IPS-11a (cell line): ENCODE results near the gene LCOR.
"Not testable (repeated sequence)": the region's sequence is repeated elsewhere in the genome, so short reads cannot be mapped to it uniquely, and the experiment has no call there.

Experiments
- H3K4me3 ChIP-seq: one replicate; pipeline ENCODE4 v1.5.1; 2013; ENCODE audit warnings: low read depth, low read length, control low read depth

The LCOR gene

DNA sequence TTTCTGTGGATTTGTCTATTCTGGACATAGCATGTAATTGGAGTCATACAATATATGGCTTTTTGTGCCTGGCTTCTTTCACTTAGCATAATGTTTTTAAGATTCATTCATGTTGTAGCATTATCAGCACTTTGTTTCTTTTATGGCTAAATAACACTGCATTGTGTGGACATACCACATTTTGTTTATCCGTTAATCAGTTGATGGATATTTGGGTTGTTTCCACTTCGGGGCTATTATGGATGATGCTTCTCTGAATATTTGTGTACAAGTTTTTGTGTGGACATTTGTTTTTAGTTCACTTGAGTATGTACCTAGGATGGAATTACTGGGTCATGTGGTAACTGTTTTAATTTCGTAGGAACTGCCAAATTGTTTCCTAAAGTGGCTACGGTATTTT, 6.4 kb downstream of the LCOR start:
- no peak overlapping the region for H3K4me3 ChIP-seq

DNA sequence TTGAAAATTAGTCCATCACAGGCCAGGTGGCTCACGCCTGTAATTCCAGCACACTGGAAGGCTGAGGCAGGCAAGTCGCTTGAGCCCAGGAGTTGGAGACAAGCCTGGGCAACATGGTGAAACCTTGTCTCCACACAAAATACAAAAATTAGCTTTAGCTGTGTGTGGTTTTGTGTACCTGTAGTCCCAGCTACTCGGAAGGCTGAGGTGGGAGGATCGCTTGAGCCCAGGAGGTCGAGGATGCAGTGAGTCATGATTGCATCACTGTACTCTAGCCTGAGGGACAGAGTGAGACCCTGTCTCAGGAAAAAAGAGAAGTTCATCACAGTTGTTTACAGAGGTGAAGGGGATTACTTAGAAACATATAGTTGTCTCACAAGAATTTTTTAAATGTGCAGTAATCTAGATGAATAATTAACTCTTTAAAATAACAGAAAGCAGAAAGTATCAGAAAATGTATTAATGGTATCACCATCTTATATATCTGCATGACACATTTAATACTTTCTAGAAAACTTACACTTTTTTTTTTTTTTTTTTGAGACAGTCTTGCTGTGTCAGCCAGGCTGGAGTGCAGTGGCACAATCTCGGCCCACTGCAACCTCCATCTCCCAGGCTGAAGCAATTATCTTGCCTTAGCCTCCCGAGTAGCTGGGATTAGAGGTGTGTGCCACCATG, 8.9 kb downstream of the LCOR start:
- H3K4me3 ChIP-seq, result no peak overlapping the region

DNA sequence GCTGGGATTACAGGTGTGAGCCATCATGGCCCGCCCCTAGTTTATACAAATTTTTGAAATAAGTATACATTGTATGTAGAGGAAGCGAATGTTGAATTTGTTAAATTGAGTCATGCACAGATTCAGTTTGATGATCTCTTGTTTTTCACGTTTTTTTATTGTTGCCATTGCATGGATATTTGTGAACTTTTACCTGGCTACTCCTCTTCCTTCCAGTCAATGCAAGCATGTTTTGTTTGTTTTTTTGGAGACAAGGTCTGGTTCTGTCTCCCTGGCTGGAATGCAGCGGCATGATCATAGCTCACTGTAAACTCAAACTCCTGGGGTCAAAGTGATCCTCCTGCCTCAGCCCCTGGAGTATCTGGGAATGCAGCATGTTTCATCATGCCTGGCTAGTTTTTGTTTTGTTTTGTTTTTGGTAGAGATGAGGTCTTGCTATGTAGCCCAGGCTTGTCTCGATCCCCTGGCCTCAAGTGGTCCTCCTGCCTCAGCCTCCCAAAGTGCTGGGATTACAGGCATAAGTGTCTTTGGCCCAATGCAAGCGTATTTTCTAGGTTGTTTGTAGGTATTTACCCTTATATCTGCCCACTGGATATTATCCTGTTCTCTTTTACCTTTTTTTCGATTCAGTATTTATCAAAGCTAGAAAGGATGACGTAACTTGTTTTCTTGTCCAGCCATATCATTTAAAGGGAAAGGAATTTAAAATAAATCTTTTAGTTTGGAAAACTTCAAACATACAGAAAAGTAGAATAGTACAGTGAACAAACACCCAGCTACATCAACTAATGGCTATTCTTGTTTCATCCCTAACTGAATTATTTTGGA, 11.0 kb downstream of the LCOR start:
- H3K4me3 ChIP-seq, result no peak overlapping the region

DNA sequence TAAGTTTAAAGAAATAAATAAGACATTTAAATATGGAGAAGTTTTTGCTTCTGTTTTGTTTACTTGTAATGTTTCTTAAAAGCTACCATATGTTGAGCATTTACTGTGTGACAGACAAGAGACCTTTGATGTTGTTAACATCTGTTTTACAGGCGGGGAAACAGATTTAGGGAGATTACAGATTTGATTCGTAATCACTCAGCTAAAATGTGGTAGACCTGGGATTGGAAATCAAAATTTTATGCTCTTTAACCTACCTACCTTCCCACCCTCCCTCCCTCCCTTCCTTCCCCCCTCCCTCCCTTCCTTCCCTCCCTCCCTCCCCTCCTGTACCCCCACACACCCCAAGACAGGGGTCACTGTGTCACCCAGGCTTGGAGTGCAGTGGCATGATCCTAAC, 11.7 kb downstream of the LCOR start:
- H3K4me3 ChIP-seq, result no peak overlapping the region

DNA sequence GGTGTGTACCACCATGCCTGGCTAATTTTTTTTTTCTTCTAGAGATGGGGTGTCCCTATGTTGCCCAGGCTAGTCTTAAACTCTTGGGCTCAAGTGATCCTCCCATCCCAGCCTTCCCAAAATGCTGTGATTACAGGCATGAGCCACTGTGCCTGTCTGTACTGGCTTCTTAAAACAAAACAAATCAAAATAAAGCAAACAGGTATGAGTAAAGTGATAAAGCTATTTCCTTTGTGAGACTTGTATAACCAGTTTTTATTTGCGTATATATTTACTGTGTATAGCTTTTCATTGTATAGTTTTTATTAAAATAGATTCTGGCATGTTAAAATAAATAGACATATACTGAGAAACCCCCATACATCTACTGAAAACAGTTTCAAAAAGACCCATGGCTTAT, 14.3 kb downstream of the LCOR start:
- no peak overlapping the region for H3K4me3 ChIP-seq

DNA sequence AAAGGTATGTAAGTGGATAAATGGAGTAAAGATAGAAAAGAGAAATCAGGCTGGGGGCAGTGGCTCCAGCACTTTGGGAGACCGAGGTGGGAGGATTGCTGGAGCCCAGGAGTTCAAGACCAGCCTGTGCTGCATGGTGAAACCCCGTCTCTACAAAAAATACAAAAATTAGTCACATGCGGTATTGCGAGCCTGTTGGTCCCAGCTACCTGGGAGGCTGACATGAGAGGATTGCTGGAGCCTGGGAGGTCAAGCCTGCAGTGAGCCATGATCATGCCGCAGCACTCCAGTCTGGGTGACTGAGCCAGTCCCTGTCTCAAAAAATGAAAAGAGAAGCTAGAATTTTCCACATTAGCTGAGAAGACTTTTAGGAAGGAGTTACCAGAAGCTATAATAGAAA, 14.8 kb downstream of the LCOR start:
- H3K4me3 ChIP-seq, result no peak overlapping the region

DNA sequence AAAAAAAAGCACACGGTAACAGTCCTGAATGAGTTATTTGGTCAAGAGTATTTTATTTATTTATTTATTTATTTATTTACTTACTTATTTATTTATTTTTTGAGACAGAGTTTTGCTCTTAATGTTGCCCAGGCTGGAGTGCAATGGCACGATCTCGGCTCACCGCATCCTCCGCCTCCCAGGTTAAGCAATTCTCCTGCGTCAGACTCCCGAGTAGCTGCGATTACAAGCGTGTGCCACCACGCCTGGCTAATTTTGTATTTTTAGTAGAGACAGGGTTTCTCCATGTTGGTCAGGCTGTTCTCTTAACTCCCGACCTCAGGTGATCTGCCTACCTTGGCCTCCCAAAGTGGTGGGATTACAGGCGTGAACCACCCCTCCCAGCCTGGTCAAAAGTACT, 15.3 kb downstream of the LCOR start:
- not testable (repeated sequence) for H3K4me3 ChIP-seq

DNA sequence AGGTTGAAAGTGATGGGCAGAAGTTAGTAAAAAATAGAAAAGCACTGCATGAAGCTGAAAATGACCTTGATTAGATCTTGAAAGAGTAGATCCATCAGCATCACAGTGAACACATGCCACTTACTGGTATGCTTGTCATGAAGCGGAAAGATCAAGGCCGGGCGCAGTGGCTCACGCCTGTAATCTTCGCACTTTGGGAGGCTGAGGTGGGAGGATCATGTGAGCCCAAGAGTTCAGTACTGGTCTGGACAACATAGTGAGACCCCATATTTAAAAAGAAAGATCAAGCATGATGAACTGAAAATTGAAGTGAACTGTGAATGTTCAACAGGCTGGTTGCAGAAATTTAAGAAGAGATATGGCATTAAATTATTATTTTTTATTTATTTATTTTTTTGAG, 18.0 kb downstream of the LCOR start:
- no peak overlapping the region for H3K4me3 ChIP-seq

DNA sequence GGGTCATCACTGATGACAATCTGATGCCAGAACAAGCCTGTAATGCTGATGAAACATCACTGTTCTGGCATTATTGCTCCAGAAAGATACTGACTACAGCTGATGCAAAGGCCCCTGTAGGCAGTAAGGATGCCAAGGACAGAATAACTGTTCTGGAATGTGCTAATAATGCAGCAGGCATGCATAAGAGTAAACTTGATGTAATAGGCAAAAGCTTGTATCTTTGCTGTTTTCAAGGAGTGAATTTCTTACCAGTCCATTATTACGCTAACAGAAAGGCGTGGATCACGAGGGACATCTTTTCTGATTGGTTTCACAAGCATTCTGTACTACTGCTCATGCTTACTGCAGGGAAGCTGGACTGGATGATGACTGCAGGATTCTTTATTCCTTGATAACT, 18.7 kb downstream of the LCOR start:
- H3K4me3 ChIP-seq, result no peak overlapping the region

DNA sequence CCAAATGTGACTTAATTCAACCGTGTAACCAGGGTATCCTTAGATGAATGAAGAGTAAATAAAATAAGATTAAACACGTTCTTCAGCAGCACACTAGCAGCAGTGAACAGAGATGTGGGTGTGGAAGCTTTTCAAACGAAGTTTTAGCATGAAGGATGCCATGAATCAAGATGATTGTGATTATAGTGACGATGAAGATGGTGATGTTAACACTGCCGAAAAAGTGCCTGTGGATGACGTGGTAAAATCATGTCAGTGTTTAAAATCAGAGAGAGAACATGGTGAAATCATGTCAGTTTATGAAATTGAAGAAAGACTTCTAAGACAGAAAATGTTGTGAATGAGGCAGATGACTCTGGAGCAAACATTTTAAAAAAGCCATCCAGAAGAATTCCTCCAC, 19.2 kb downstream of the LCOR start:
- no peak overlapping the region for H3K4me3 ChIP-seq

DNA sequence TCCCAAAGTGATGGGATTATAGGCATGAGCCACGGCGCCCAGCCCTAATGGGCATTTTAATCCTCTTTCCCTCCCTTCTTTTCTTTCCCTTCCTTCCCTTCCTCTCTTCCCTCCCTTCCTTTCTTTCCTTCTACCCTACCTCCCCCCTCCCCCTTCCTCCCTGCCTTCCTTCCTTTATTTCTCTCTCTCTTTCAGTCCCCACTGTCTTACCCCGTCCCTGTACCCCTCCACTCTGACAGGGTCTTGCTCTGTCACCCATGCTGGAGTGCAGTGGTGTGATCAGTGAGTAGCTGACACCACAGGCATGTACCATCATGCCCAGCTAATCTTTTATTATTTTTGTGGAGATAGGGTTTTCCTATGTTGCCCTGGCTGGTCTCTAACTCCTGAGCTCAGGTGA, 24.2 kb downstream of the LCOR start:
- no peak overlapping the region for H3K4me3 ChIP-seq

DNA sequence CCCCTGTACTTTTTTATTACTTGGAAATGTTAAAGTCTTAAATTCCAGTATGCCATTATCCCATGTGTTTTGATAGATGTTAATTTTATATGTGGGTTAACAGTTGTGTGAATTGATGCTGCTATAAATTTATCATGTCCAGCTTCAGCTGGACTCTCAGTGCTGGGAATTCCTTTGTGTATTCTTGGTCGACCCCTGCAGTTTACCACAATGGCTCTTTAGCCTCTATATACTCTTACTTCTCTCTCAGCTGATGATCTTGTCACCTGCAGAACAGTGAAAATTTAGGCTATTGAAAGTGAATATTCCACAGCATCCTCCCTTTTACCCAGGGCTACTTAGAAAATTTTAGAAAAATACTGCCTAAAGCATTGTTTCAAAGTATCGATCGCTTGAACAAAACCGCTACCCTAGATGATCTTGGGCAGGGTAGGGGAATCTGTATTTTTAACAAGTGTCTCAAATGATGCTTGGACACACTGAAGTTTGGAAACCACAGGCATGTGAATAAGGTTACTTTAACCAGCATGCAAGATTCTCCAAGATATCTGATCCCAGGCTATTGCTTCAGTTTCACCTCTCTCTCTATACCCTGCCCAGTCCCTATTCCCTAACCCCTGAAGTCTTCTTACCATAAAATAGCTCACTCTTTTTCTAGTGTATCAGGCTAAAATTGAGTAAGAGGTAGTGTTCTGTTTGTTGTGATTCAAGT, 25.4 kb downstream of the LCOR start:
- H3K4me3 ChIP-seq, result no peak overlapping the region

DNA sequence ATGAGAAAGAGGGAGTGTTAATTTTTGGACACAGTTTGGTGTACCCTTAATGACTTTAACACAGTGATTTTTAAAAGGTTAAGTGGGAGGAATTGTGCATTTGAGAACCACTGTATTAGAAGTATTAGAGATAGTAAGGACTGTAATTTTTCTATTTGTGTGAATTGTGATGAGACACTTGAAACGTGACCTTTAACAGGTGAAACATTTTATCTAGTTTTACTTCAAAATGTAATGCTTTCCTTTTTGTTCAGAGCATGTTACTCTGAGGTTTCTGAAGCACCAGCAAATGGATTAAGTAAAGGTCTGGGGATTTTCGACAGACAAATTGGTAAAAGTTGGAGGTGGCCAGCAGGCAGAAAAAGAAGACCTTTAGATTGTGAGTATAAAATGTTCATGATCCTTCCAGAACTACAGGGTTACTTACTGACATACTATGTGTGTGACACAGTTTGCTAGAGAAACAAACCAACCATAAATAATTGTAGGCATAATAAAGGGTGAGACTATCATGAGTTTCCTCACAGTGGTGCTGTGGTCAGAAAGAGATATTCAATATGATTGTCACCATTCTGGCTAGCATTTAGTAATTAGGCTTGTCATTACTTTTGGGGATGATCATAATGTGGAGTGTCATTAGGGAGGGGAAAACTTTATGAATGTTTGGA, 26.1 kb downstream of the LCOR start:
- no peak overlapping the region for H3K4me3 ChIP-seq

DNA sequence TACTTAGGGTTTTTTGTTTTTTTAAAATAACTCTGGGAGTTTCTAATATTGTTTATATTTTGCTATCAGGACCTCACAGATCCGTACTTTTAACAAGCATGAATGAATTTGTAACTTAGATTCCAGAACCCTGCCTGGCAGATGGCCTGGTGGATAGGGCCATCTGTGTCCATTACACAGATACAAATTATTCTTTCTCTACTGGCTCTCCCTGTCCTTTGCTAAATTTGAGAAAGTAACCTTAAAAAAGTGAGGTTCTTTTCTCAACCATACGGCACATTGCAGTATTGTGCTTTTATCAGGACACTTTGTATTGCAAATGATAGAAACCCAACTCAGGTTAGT, 26.6 kb downstream of the LCOR start:
- no peak overlapping the region for H3K4me3 ChIP-seq

DNA sequence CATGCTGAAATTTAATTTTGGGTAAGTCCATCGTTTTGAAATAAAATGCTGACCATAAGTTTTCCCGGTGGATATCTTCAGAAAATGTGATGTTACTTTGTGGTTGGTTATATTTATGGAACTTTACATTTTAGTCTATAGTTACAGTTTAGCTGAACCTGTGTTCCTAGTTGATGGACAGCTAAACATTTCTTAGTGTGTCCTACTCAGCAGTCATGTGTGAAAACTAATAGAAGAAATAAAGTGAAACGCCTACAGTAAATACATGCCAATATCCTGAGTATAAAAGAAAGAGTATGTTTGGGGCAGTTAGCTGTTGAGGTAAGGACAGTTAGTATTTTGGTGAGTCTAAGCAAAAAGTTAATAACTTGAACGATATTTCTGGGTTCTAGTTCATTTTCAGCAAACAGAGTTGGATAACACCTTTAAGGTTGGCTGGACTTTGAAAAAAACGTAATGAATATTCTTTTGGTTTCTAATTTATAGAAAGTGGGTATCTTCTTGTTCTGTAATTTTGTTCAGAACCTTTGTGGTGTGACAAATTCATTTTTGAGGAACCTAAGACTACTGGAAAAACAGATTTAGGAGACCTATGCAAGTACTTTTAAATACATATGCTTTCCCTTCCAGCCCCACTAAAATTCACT, 28.7 kb downstream of the LCOR start:
- no peak overlapping the region for H3K4me3 ChIP-seq

DNA sequence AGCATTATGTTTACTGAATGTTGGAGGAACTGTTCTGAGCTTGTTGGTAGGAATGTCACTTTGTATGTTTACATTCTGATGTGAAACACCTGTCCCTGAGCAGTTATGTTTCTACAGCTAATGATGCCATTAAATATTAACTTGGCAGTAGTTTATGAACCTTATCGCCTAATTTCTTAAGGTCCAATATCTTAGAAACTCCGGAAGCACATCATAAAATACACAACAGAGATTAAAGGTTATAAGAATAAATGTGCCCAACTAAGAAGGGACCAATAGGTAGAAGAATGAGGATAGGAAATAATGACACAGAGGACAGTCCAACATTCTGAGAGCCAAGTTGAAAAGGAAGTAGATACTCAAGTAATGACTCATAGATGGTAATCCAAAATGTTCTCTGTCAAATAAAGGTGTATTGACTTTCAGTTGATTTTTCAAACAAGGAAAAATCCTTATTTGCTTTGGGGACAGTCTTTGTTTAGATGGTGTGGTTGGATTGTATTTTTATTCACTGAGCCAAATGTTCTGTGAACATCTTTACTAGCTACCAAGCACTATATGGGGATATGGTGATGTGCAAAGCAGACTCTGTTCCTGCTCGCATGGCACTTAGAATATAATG, 31.9 kb downstream of the LCOR start:
- H3K4me3 ChIP-seq, result no peak overlapping the region

DNA sequence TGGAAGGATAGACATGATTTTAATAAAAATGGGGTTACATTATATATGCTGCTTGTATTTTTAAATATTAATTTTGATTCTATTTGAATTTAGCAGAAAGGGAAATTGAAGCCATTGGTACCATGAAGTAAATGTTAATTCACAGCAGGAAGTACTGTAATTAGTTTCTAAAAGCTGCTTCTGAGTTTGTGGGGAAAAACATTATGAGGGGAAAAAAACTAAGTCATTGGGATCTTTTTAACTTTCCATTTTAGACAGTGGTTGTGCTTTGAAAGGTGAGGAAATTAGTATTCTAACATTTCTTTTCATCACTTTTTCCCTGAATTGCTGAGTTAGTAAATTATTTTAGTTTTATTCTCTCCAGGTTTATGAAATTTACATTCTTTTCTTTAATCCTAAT, 41.0 kb downstream of the LCOR start:
- H3K4me3 ChIP-seq, result no peak overlapping the region

DNA sequence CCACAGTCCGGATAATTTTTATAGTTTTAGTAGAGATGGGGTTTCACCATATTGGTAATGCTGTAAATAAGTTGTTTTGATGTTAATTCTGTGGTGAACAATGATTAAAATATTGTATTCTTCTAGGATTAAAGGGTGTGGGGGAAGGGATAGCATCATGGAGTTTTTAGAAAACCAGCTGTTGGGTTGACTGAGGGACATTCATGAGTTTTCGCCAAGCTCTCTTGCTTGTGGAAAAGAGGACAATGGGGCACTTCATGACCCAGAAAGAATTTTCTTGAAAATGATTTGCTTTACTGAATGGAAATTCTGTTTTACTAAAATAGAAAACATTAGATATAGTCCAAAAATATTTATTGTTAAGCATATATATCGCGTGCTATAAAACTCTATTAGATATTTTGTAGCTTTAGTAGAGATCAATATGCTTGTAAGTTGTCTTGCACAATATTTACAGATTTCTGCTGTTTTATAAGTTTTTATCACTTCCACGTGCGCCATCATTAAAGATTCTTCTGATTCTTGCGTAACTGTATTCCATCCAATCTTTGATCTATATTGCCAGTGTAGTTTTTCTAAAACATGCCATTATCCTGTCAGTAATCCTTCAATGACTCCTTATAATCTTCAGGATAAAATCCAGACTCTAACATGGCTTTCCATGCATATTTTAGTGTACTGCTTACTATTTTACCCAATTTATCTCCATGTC, 41.8 kb downstream of the LCOR start:
- H3K4me3 ChIP-seq, result no peak overlapping the region

DNA sequence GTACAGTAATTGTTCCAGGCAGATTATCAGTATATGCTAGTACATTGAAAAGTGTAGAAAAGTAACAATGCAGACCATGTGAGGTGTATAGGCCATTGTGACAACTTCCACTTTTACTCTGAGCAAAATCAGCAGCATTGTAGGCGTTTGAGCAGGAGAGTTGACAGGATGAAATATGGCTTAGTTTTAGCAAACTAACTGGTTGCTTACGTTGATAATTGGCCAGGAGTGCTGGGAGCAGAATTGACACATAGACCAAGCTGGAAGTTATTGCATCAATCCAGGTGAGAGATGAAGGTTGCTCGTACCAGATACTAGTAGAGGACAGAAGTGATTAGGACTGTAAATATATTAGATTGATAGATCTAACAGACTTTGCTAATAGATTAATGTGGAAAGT, 46.0 kb downstream of the LCOR start:
- no peak overlapping the region for H3K4me3 ChIP-seq

DNA sequence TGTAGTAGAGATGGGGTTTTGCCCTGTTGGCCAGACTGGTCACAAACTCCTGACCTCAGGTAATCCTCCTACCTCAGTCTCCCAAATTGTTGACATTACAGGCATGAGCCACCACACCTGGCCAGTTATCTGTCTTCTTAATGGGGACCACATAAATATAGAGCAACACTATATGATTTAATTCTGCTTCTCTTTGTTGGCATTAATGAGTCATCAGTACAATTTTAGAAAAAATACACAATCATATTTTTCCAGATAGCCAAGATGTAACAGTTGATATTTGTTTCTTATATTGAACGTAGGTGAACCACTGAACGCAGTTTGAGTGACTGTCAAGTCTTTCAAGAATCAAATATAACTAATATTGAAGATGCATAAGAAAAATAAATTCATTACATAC, 48.5 kb downstream of the LCOR start:
- no peak overlapping the region for H3K4me3 ChIP-seq
